ENCODE measurements around the gene TRNAU1AP. TPM values are rescaled to one million over a fixed set of nuclear protein-coding genes. Genes with fewer than 3 reads are reported as not detected.
"Not testable (repeated sequence)": the region's sequence is repeated elsewhere in the genome, so short reads cannot be mapped to it uniquely, and the experiment has no call there.

Gene TRNAU1AP
- total and polyA plus RNA-seq, 11 donors: 7.9 to 26.6 (median 15.5) TPM

DNA sequence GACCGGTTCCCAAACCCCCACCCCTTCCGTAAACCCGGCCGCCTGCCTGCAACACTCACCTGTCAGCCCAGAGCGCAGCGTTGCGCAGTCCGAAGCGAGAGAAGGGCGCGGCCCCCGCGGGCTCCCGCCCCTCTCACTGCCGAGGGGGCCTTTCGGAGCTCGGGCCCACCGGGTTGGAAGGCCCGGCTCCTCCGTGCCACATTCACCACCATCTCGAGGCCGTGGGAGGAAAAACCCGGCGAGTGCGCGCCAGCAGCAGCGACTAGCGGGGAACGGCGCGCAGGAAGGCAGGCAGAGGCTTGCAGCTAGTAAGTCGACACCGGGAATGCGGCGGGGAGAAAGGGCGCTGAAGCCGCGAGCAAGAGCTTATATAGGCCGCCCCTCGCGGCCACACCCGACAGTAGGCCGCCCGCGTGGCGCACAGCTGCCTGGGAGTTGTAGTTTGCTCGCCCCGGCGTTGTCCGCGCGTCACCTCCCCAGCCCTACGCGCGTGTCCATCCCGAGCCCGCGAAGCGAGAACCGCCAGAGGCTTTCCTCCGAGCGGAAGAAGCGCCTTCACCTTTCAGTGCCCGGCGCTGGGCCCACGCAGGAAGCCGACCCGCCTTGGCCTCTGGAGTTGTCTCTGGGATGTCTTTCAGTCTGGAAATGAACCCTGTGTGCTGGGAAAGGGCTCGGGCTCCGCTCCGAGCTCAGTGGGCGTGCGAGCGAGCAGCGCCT lies 28.8 kb downstream of the TRNAU1AP start:
- Histone ChIP-seq H3K4me1 (peaks cover 0 to 52% (median 21%) of the 10 kb centered on the region in 12 donors), H3K27me3 (no peaks in the 10 kb centered on the region), H3K36me3 (peaks cover 0 to 42% (median 37%) of the 10 kb centered on the region in 9 donors), H3K4me3 (peak overlapping the region; percentile 67 to 99 (median 88)), H3K9me3 (no peaks in the 10 kb centered on the region), H3K27ac (peak overlapping the region; percentile 59 to 94 (median 86))
- TF ChIP-seq CTCF (IDR thresholded peaks at IDR 0.05) (peak in 3 of 12 donors; percentile 7 to 32 (median 18)), POLR2A (IDR thresholded peaks at IDR 0.05) (peak; percentile 13 to 98)
- ATAC-seq: peak; percentile 97 to 99 (median 99)
- peak; percentile 95 to 98 (median 97) for DNase-seq
- intact Hi-C loops (cut with DNase I): loop anchor here in 4 of 10 donors (1.0 to 10.0 kb wide), 4 partner anchors 28 to 64 kb away; partner anchors contain the start of genes TRNAU1AP (in 2 of the 4), RNU11 (in 1 of the 4) and TAF12 (in 1 of the 4)
- WGBS, 4 donors: 0 to 1% (median 0%) methylated on average over 47 to 75 of the region's 75 CpGs

DNA sequence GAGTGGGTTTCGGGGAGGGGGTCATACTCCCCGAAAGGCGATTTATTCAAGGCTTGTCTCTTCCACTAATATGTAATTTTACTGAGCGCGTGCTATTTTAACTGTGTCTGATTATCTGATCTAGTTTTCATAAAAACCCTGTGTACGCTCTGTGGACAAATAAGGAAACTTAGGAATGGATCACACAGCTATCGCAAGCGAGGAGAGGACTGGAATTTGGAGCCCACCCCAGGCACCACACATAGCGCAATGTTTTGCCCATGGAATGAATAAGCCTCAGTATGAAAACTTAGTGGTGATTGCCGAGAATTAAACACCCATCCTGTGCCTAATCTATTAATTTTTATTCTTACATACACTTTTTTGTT lies 29.3 kb downstream of the TRNAU1AP start:
- peak in 3 of 4 donors; percentile 4 to 27 (median 26) for ATAC-seq
- no peak for TF ChIP-seq POLR2A (IDR thresholded peaks at IDR 0.05)
- TF ChIP-seq CTCF (IDR thresholded peaks at IDR 0.05): no peak
- peaks cover 0 to 37% (median 31%) of the 10 kb centered on the region in 9 donors for H3K36me3 ChIP-seq
- intact Hi-C loops (cut with DNase I): loop anchor here in 2 of 10 donors (5.0 to 10.0 kb wide), 2 partner anchors 63 to 65 kb away; partner anchors contain the start of genes RNU11 (in 1 of the 2) and TAF12 (in 1 of the 2)
- 0 to 2% (median 1%) methylated on average over 9 to 10 of the region's 10 CpGs for WGBS, 4 donors
- H3K9me3 ChIP-seq: no peaks in the 10 kb centered on the region
- peak overlapping the region; percentile 67 to 99 (median 88) for H3K4me3 ChIP-seq
- H3K27ac ChIP-seq: peak overlapping the region; percentile 59 to 94 (median 86)
- no peak for DNase-seq
- H3K4me1 ChIP-seq: peaks cover 0 to 46% (median 21%) of the 10 kb centered on the region in 12 donors
- no peaks in the 10 kb centered on the region for H3K27me3 ChIP-seq

- 93 to 94% (median 94%) methylated on average over 19 of the region's 19 CpGs for WGBS, 4 donors
- intact Hi-C loops (cut with DNase I): loop anchor here in 1 of 10 donors (10.0 kb wide), 1 partner anchor 58 kb away; the partner anchor contains the start of genes RNU11 and TAF12
- not testable (repeated sequence) for ATAC-seq
These were observed 33.9 kb downstream of the TRNAU1AP start for GRCh38 chr1:28586585-28587391.

GRCh38 chr1:28591708-28592320 lies 38.9 kb downstream of the TRNAU1AP start, which contains the start of gene RAB42:
TSS of gene RAB42 (plus strand) at chr1:28592265. CDS start at chr1:28592512, 247 bp downstream.
- Histone ChIP-seq H3K4me1 (peaks cover 0 to 25% (median 4%) of the 10 kb centered on the region in 12 donors), H3K27ac (peak within 1 kb of the TSS in 4 of 12 donors; percentile 0 to 82 (median 42)), H3K4me3 (peak within 1 kb of the TSS; percentile 29 to 69 (median 56)), H3K27me3 (no peaks in the 10 kb centered on the region), H3K9me3 (no peaks in the 10 kb centered on the region), H3K36me3 (no peaks in the 10 kb centered on the region)
- intact Hi-C loops (cut with DNase I): loop anchor here in 1 of 10 donors (10.0 kb wide), 1 partner anchor 187 kb away; no protein-coding TSS in a partner anchor
- WGBS, 4 donors: 31 to 45% (median 38%) methylated on average over 8 to 13 of the region's 13 CpGs
- peak in 4 of 5 donors; percentile 30 to 53 (median 46) for DNase-seq
- no peak for TF ChIP-seq POLR2A (IDR thresholded peaks at IDR 0.05)
- TF ChIP-seq CTCF (IDR thresholded peaks at IDR 0.05): no peak
- ATAC-seq: peak; percentile 26 to 78 (median 58)

More at GRCh38 chr1:28586585-28587391, 33.9 kb downstream of the TRNAU1AP start:
- not testable (repeated sequence) for H3K36me3 ChIP-seq, H3K27me3 ChIP-seq, H3K9me3 ChIP-seq, H3K27ac ChIP-seq, DNase-seq, H3K4me3 ChIP-seq
- peaks cover 0 to 27% (median 5%) of the 10 kb centered on the region in 12 donors for H3K4me1 ChIP-seq
